GM23248 (cell line): ENCODE results near the gene GCH1. TPM values are rescaled to one million over a fixed set of nuclear protein-coding genes. Genes with fewer than 3 reads are reported as not detected.

Experiments
- DNase-seq: peaks from one replicate; pipeline ENCODE4 v3.0.0-alpha.2; 2015
- H2AFZ ChIP-seq: fragments of 200-600 bp; sonication (generic); 2 replicates; pipeline ENCODE4 v1.6.1; 2016; ENCODE audit warnings: antibody characterized with exemption
- H3F3A ChIP-seq: fragments of 200-600 bp; sonication (generic); 2 replicates; pipeline ENCODE4 v1.6.1; 2016; ENCODE audit warnings: mild to moderate bottlenecking, antibody characterized with exemption, mixed run types; ENCODE audit not compliant: insufficient read depth
- H3K27ac ChIP-seq: fragments of 200-600 bp; sonication (generic); 2 replicates; pipeline ENCODE4 v1.5.1; 2016; ENCODE audit warnings: mild to moderate bottlenecking
- H3K27me3 ChIP-seq: fragments of 200-600 bp; sonication (generic); replicated peaks from 2 replicates; pipeline ENCODE4 v1.6.1; 2016; ENCODE audit warnings: mild to moderate bottlenecking; ENCODE audit not compliant: insufficient read depth
- H3K36me3 ChIP-seq: fragments of 200-600 bp; sonication (generic); 2 replicates; pipeline ENCODE4 v1.6.1; 2016; ENCODE audit warnings: low read depth, mild to moderate bottlenecking
- H3K4me1 ChIP-seq: fragments of 200-600 bp; sonication (generic); 2 replicates; pipeline ENCODE4 v1.6.1; 2016; ENCODE audit warnings: mild to moderate bottlenecking; ENCODE audit not compliant: insufficient read depth
- H3K4me2 ChIP-seq: fragments of 200-600 bp; sonication (generic); one replicate; pipeline ENCODE4 v1.6.1; 2016; ENCODE audit warnings: mild to moderate bottlenecking; ENCODE audit not compliant: unreplicated experiment
- H3K4me3 ChIP-seq: fragments of 200-600 bp; sonication (generic); 2 replicates; pipeline ENCODE4 v1.5.1; 2016; ENCODE audit warnings: mild to moderate bottlenecking
- H3K79me2 ChIP-seq: fragments of 200-600 bp; sonication (generic); 2 replicates; pipeline ENCODE4 v1.6.1; 2016; ENCODE audit warnings: mild to moderate bottlenecking; ENCODE audit not compliant: insufficient read depth
- H3K9ac ChIP-seq: fragments of 200-600 bp; sonication (generic); 2 replicates; pipeline ENCODE4 v1.6.1; 2016; ENCODE audit warnings: mild to moderate bottlenecking
- H3K9me2 ChIP-seq: fragments of 200-600 bp; sonication (generic); 2 replicates; pipeline ENCODE4 v1.6.1; 2016; ENCODE audit warnings: mixed run types, mild to moderate bottlenecking, moderate library complexity; ENCODE audit not compliant: insufficient read depth
- H3K9me3 ChIP-seq: fragments of 200-600 bp; sonication (generic); one replicate; pipeline ENCODE4 v1.6.1; 2017; ENCODE audit warnings: low read depth
- H4K20me1 ChIP-seq: fragments of 200-600 bp; sonication (generic); 2 replicates; pipeline ENCODE4 v1.6.0; 2016; ENCODE audit not compliant: insufficient read depth
- EZH2 ChIP-seq: fragments of 200-600 bp; sonication (generic); IDR thresholded peaks from 2 replicates; pipeline ENCODE4 v1.6.1; 2018; ENCODE audit warnings: antibody characterized with exemption, mild to moderate bottlenecking; ENCODE audit not compliant: insufficient read depth, poor library complexity, severe bottlenecking
- EZH2phosphoT487 ChIP-seq: fragments of 200-600 bp; sonication (generic); IDR thresholded peaks from 2 replicates; pipeline ENCODE4 v1.6.1; 2018; ENCODE audit warnings: antibody characterized with exemption, moderate library complexity, mild to moderate bottlenecking, low read depth; ENCODE audit not compliant: insufficient read depth
- WGBS, 2 experiments: methylation state at CpG; one replicate each; pipeline ENCODE4 v1.1.6; 2015 to 2017; ENCODE audit warnings: low lambda C conversion rate in 2 of 2, low coverage in 1 of 2; ENCODE audit errors: missing lambda C conversion rate in 2 of 2; 5-methylcytosine and 5-hydroxymethylcytosine counted together
- in situ Hi-C: fragments of 300-500 bp; cut with MboI; formaldehyde crosslinking; loops from 2 replicates; pipeline ENCODE4 v1.15.0; 2020
- polyA plus RNA-seq: library from polyadenylated mRNA; unstranded; fragments of >200 nt; fragmentation: Nextera tagmentation; extraction: Ambion mirVana; gene quantifications from 2 replicates; pipeline ENCODE4 v1.2.1, GENCODE V29; 2016
- total RNA-seq: library from RNA; depleted of rRNA; stranded (reverse); fragments of >200 nt; shearing (Covaris generic); gene quantifications from 2 replicates; pipeline ENCODE4 v1.2.3, GENCODE V29; 2014

GCH1 gene
- total and polyA plus RNA-seq, 2 experiments from 2014 or later: 3.9 to 4.2 TPM

GRCh38 chr14:54809767-54810166 is 92.9 kb downstream of the GCH1 start:
- H3K4me2 ChIP-seq: no peak overlapping the region
- no peak overlapping the region for H3K27ac ChIP-seq
- no peaks in the 10 kb centered on the region for H4K20me1 ChIP-seq
- no peaks in the 10 kb centered on the region for H3K9me3 ChIP-seq
- no peaks in the 10 kb centered on the region for H3K9me2 ChIP-seq
- H3K4me3 ChIP-seq: no peak overlapping the region
- 89 to 91% methylated on average over 8 of the region's 8 CpGs for WGBS, 2 experiments
- no peak overlapping the region for H3K9ac ChIP-seq
- H3K4me1 ChIP-seq: peaks cover 4% of the 10 kb centered on the region
- H2AFZ ChIP-seq: no peak overlapping the region
- H3K36me3 ChIP-seq: no peaks in the 10 kb centered on the region
- no peak for DNase-seq
- H3K27me3 ChIP-seq: no peaks in the 10 kb centered on the region
- in situ Hi-C loops: no loop called here
- H3K79me2 ChIP-seq: no peaks in the 10 kb centered on the region
- H3F3A ChIP-seq: 0 out of 2 replicates have a peak, but pooled peaks cover 4% of the 10 kb centered on the region
- no peak for TF ChIP-seq EZH2
- no peak for TF ChIP-seq EZH2phosphoT487

DNA sequence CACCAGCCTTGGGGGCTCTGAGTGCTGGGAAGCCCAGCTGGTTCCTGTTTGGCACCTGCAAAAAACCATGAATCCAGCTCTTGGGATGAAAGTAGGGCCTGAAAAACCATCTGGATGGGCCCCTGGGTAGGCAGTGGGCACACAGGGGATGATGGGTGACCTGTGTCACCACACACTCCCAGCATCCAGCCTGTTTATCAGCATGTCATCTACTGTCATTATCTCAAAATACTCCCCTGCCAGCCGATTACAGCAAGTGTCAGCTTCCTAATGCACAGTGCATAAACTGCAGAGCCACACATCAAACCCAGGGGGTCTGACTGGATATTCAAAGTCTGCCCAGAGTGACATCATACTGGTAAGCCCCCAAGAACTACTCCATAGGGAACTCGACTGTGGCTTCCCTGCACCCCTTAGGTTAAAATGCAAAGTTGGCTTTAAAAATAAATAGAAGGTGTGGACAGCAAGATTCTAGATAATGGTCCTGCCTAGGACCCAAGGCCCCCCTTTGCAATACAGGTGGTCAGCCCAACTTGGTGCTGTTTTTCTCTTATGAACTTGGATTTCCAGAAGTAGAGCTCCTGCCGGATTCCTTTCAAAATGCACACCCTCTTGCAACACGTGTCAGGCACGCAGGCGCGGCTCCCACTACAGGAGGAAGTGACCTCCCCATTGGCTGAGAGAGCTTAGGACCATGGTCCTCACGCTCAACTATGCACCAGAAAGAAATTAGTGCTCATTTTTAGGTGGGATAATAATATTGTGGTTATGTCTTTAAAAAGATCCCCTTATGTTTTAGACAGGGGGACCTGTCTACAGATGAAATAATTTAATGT is 94.1 kb downstream of the GCH1 start:
- no peak for DNase-seq

DNA sequence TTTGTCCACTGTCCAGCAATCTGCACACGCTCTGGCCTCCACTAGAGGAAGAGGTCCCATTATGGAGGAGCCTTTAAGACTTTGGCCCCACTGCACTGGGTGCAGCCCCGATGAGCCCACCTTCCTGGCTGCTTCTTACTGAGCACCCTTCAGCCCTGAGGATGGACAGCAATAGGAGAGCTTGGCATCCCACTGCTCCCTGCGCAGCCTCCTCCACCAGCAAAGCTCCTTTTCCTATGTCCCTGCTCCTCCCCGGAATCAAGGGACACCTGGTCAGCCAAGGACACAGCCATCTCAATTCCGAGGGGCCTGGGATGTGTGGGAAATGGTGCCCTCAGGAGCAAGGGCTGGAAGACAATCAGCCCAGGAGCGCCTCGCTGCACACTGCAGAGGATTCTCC is 94.7 kb downstream of the GCH1 start:
- Histone ChIP-seq H3K79me2 (no peaks in the 10 kb centered on the region), H3K4me2 (no peak overlapping the region), H3K27me3 (no peaks in the 10 kb centered on the region), H3F3A (no peaks in the 10 kb centered on the region), H2AFZ (no peak overlapping the region), H3K9me2 (no peaks in the 10 kb centered on the region), H3K9me3 (no peaks in the 10 kb centered on the region), H4K20me1 (no peaks in the 10 kb centered on the region), H3K27ac (no peak overlapping the region), H3K36me3 (no peaks in the 10 kb centered on the region), H3K9ac (no peak overlapping the region), H3K4me1 (no peaks in the 10 kb centered on the region), H3K4me3 (no peak overlapping the region)
- TF ChIP-seq EZH2 (no peak), EZH2phosphoT487 (no peak)
- WGBS, 2 experiments: 79 to 90% methylated on average over 7 of the region's 7 CpGs
- no peak for DNase-seq
- in situ Hi-C loops: no loop called here

More for the DNA sequence above, 94.1 kb downstream of the GCH1 start:
- Histone ChIP-seq H3K27me3 (no peaks in the 10 kb centered on the region), H3K9ac (no peak overlapping the region), H4K20me1 (no peaks in the 10 kb centered on the region), H3K79me2 (no peaks in the 10 kb centered on the region), H3K4me3 (no peak overlapping the region), H3K9me2 (no peaks in the 10 kb centered on the region), H2AFZ (no peak overlapping the region), H3K4me2 (no peak overlapping the region), H3K4me1 (no peaks in the 10 kb centered on the region), H3K9me3 (no peaks in the 10 kb centered on the region), H3F3A (no peaks in the 10 kb centered on the region), H3K36me3 (no peaks in the 10 kb centered on the region), H3K27ac (no peak overlapping the region)
- 65 to 68% methylated on average over 8 of the region's 8 CpGs for WGBS, 2 experiments
- in situ Hi-C loops: no loop called here
- no peak for TF ChIP-seq EZH2
- no peak for TF ChIP-seq EZH2phosphoT487

- H3K27ac ChIP-seq: no peak overlapping the region
- WGBS, 2 experiments: 81 to 85% methylated on average over 6 of the region's 6 CpGs
- in situ Hi-C loops: no loop called here
These were observed 95.2 kb downstream of the GCH1 start for GRCh38 chr14:54807428-54807827.

More at GRCh38 chr14:54807428-54807827, 95.2 kb downstream of the GCH1 start:
- Histone ChIP-seq H3K36me3 (no peaks in the 10 kb centered on the region), H3K9me2 (no peaks in the 10 kb centered on the region), H3K9ac (no peak overlapping the region), H4K20me1 (no peaks in the 10 kb centered on the region), H3K79me2 (no peaks in the 10 kb centered on the region), H3K9me3 (no peaks in the 10 kb centered on the region), H3K4me2 (no peak overlapping the region), H3F3A (no peaks in the 10 kb centered on the region), H3K27me3 (no peaks in the 10 kb centered on the region), H3K4me1 (no peaks in the 10 kb centered on the region), H3K4me3 (no peak overlapping the region), H2AFZ (no peak overlapping the region)
- TF ChIP-seq EZH2phosphoT487 (no peak), EZH2 (no peak)
- no peak for DNase-seq
